Hippocampal formation (tissue), 2 donors: ENCODE data around the gene SMAD3.

ENCODE experiments used
- DNase-seq, 2 donors: peaks; one replicate each; lab custom pipeline; 2025; lab: John Stamatoyannopoulos, UW

Gene SMAD3

DNA sequence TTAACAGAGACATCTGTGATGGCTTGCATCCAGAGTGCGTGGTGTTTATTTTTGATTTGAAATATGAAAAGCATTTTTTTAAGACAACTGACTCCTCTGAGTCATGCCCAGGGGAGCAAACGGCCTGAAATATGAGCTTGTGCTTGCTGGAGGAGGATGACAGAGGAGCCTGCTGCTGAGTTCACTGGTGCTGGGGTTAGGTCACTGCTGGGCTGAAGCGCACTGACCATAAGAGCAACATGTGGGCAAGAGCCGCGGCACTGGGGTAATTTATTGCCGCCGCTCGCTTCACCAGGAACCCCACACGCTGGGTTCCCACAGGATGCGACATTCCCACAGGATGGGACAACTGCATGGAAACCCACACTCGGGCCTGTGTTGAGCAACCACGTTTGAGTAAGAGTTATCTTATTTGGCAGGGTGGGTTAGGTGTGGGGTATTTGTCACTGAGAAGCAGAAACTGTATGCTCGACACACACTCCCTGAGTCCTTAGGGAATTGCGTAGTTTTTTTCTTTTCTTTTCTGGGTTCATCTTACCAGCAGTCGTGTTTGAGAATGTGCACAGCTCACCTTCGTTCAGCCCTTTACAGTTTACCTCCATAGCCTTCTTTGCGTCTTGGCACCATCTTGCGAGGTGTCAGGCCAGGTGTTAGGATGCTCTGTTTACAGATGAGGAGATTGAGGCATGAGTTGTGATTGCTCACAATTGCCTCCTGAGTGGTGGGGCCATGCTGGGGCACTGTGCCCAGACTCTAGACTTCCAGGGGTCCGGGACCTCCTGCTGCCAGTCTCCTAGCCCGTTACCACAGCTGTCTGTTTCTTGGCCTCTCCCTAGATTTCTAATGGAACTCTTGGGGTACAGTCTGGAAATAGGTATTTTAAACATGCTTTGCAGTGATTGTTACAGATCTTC, 60.4 kb downstream of the SMAD3 start:
- no peak for DNase-seq

DNA sequence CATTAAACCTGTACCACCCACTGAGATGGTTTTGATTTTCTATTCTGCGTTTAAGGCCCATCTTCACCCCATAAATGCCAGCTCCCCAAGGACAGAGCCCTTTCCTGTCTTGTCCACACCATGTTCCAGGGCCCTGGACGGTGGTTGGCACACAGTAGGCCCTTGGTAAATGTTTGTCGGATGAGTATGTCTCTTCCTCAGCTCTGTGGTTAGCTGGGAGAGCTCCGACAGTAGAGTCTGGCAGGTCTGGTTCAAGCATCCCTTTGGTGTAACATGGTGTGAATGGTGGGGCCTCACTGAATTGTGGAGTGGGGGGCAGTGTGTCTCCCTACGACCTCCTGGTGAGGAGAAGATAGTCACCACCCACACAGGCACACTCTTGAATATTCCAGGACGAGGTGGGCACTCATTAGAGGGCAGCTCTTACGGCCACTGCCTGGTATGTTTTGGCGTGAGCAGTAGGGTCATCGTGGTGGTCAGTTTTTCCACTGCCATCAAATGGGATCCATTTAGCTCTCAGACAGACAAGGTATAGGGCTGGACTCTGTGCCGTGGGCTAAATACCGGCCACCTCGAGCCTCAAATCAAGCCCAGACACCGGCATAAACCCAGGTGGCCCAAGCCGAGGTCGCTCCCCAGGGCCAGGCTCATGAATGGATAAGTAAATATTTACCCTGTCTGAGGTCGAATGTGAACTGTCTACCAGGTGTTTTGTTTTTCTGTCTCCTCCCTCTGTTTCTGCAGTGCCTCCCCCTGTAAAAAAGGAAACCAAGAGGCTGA, 61.3 kb downstream of the SMAD3 start:
- DNase-seq: no peak

GRCh38 chr15:67127331-67127664, 61.9 kb downstream of the SMAD3 start:
- DNase-seq: no peak

- no peak for DNase-seq
These were observed 62.6 kb downstream of the SMAD3 start for GRCh38 chr15:67127965-67128364.

- no peak for DNase-seq
These were observed 64.8 kb downstream of the SMAD3 start for GRCh38 chr15:67130166-67130565.

GRCh38 chr15:67130673-67131601, 65.5 kb downstream of the SMAD3 start:
- DNase-seq: no peak

DNA sequence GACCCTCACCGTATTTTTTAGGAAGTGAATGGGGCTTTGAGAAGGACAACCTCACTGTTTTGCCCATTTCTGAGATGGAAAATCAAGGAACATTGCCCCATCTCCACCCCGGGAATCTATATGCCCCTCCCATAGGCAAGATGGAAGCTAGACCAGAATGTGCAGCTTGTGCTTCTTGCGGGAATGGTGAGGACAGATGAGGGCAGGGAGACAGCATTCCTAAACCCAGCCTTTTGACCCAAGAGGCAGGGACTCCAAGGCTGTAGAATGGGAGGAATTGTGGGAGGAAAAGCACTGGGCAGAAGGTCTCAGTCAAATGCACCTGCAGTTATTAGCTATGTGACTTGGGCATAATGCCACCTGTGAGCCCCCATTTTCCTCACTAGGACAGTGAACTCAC, 66.9 kb downstream of the SMAD3 start:
- DNase-seq: no peak

DNA sequence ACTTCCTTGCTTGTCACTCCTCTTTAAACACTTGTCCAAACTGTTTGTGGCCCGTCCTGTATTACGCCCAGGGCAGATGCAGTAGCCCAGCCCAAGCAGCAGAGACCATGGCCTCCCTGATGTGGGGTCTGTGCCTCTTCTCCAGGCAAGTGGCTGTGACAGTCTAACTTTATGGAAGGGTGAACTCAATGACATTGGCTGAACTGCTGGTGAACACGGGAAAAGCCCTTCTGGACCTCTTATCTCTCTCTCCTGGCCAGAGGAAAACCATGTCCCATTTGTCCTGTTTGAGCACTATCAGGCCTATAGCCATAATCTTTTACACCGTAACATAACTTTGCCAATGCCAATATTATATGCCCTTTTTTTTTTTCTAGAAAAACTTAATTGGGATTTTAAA, 67.6 kb downstream of the SMAD3 start:
- DNase-seq: no peak

DNA sequence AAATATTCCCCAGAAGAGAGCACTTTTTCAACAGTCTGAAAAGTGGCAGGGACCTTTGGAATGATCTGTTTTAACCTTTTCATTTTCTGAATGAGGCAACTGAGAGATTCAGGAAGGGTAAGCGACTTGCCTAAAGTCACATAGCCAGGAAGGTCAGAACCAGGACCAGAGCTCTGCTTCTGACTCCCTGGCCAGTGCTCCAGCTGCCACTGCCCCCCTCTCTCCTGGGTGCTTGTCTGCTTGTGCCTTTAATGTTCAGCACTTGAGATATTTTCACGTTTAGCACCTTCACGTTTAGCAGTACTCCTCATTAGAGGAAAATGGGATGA, 68.3 kb downstream of the SMAD3 start:
- DNase-seq: no peak

- DNase-seq: no peak
These were observed 68.9 kb downstream of the SMAD3 start for GRCh38 chr15:67134067-67134838.

- no peak for DNase-seq
These were observed 69.6 kb downstream of the SMAD3 start for GRCh38 chr15:67134871-67135492.

DNA sequence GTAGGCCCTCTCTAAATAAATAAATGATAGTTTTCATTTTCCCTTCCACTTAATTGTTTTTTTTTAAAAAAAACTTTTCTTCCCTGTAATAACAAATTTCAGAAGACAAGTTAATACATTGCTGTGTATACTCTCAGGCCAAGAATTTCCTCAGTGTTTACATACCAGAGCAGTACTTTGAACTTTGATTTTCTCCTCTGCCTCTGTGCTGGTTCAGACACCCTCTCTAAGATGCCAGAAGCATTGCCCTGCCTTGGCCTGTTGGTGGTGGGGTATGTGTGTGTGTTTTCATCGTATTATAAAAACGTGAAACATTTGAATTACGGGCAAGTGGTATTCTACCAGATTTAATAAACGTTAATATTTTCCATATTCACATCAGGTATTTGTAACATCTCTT, 70.1 kb downstream of the SMAD3 start:
- no peak for DNase-seq

DNA sequence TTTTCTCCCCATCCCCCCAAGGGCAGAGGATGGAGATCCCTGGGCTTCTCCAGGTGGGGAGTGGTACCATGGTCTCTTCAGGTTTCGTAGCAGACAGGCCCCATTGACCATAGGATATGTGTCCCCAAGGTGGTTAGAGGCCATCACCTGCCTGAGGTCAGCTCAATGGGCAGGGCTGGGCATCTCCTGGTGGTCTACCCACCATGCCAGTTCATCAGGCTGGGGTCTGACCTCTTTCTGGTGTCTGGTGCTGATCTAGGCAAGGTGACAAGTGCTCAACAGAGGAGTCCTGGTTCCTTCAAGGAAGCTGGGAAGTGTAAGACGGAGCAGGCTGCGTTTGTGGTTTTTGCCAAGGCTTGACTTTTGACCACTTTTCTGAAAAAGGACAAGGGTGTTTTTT, 71.4 kb downstream of the SMAD3 start:
- no peak for DNase-seq

DNA sequence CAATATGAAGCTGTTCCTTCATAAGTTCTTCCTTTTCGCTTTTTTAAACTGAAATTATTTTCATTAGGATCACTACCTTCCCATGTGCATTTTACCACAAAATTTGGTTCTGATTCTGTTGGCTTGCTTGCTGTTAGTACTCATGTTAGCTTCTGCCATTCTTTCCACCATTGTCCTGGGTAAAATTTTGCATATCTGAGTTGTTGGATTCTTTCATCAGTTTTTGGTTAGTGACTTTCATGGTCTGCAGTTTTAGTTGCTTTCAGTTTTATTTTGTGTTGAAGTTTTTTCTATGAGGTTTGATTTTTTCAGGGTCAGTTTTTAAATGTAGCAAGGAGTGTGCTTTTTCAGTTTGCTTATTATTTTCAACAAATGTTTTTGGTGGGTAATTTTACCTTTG, 71.9 kb downstream of the SMAD3 start:
- DNase-seq: no peak

DNA sequence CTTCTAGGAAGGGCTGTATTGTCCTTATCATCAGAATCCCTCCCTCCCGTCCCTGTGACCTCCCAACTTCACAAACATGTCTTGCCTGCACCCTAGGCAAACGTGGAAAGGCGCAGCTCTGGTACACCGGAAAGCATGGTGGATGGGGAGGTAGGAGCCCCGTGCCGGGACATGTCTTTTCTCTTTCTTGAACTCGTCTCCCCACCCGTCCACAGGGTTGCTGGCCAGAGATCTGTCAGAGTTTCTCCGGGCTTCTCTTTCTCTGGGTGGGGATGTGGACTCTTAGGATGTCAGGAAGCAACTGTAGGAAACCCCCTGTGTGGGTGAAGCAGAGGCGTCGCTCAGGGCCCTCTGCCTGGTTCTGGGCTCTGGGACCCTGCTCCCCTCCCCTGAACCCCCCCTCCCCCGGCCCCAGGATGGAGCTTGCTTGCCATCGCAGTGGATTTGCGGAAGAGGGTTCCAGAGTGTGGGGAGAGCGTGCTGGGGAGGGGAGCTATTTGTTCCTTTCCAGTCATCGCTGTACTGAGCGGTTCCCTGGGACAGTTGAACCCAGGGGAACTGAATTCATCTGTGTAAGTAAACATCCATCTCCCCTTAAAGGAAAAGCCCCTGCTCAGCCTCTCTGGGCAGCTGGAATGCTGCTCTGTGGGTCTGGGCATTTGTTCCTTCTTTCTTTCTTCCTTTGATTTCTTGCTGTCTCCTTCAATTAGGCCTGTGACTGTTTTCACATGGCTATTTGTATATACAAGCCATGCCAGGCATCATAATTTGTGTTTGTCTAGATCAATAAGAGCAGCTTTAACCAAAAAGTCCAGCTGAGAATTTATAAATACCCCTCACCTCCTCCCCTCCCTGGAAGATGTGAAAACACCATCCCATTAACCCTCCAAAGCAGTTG, 72.8 kb downstream of the SMAD3 start:
- no peak for DNase-seq

- no peak for DNase-seq
These were observed 73.8 kb downstream of the SMAD3 start for GRCh38 chr15:67138891-67139855.

DNA sequence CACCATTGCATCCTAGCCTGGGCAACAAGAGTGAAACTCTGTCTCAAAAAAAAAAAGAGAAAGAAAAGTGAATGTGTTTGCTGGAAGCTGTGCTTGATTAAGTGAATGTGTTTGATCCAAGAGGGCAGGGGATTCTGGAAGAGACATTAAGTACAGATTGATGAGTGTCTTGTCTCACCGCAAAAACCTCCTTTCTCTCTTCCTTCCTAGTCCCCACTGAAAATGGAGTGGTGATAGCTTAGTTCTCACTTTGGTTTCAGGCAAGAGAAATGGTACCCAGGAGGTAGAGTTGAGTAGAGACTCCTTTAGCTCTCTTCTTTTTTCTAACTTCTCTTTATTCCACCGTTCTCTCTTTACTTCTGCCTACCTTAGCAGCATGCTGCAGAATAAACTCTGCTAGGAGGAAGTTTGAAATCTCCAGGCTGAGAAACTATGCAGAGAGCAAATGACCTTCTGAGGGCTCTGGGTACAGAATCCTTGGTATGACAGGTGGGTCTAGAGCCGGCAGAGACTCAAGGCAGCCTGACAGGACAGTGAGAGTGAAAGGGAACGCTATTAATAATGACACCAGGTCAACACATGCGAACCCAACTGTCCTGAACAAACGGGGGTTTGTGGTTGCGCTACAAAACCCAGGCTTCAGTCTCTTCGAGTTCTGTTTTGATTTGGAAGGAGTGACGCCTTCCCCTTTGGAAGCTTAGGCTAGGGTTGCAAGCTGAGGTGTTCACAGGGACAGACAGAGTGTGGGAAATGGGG, 74.9 kb downstream of the SMAD3 start:
- no peak for DNase-seq
